Left lung (tissue), 10 donors: Measurements from ENCODE around the gene GBX1. TPM values are rescaled to one million over a fixed set of nuclear protein-coding genes. Genes with fewer than 3 reads are reported as not detected.

Experiments
- ATAC-seq: fragments of 200-7000 bp; cut with Tn5 transposase; one replicate; pipeline ENCODE4 v1.9.1; 2020; ENCODE audit warnings: moderate library complexity
- DNase-seq, 4 donors: peaks; one replicate each; pipeline ENCODE4 v3.0.0-alpha.2; 2013 to 2020
- H3K27ac ChIP-seq, 2 donors: fragments of 200-600 bp; sonication (generic) in 1 of 2; one replicate each; pipeline versions ENCODE4 v1.5.0 to v1.8.0; 2020 to 2021
- H3K27me3 ChIP-seq, 2 donors: fragments of 200-600 bp; sonication (generic) in 1 of 2; one replicate each; pipeline versions ENCODE4 v1.5.0 to v1.8.0; 2020 to 2021
- H3K36me3 ChIP-seq, 2 donors: fragments of 200-600 bp; sonication (generic) in 1 of 2; one replicate each; pipeline versions ENCODE4 v1.5.0 to v1.8.0; 2020 to 2021
- H3K4me1 ChIP-seq, 2 donors: fragments of 200-600 bp; one replicate each; pipeline ENCODE4 v1.8.0; 2021
- H3K4me3 ChIP-seq, 2 donors: fragments of 200-600 bp; sonication (generic) in 1 of 2; one replicate each; pipeline versions ENCODE4 v1.5.0 to v1.8.0; 2020 to 2021; ENCODE audit warnings: mild to moderate bottlenecking in 1 of 2
- H3K9me3 ChIP-seq, 2 donors: fragments of 200-600 bp; sonication (generic) in 1 of 2; one replicate each; pipeline versions ENCODE4 v1.5.0 to v1.8.0; 2020 to 2021
- CTCF ChIP-seq, 2 donors: fragments of 200-600 bp; sonication (generic) in 1 of 2; IDR thresholded peaks; one replicate each; pipeline versions ENCODE4 v1.5.0 to v1.8.0; 2021; ENCODE audit warnings: antibody characterized with exemption in 2 of 2
- intact Hi-C, 2 donors: fragments of 100-400 bp; cut with DNase I; formaldehyde crosslinking; loops; one replicate each; pipeline versions ENCODE4 v1.11.2 to v1.14.2; 2022
- polyA plus RNA-seq, 6 donors: library from polyadenylated mRNA; unstranded; fragments of 120-200 nt; gene quantifications; one replicate each; pipeline ENCODE4 v1.2.1, GENCODE V29; 2013; ENCODE audit not compliant: insufficient read length in 6 of 6
- total RNA-seq, 2 donors: library from RNA; stranded (reverse); fragmentation: NEBNext Ultra II Directional; extraction: Animal tissue kit (Norgen Biotek cat#: 25700); gene quantifications; one replicate each; pipeline ENCODE4 v1.2.1, GENCODE V29; 2021
- donor health status: DM: no; HTN: yes; CAD: no.
- donor health status: DM: no; HTN: no; CAD: no.

The GBX1 gene
- total and polyA plus RNA-seq, 8 donors, result 0.24 to 0.42 (median 0.28) TPM; not detected in 5

DNA sequence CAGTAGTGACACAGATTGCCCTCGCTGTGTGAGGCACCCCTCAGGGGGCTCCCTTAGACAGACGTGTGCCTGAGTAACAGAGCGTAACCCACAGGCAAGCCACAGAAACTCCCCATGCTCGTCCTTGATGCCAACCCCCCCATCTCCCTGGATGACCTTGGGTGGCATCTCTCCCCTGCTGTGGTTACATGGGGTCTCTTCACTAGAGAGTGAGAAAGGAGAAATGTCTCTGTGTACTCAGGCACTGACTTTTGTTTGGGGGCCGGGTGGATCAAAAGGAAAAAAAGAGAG, 20.7 kb upstream of the GBX1 start:
- no peaks in the 10 kb centered on the region for H3K9me3 ChIP-seq
- H3K4me1 ChIP-seq, result no peaks in the 10 kb centered on the region
- no peak for TF ChIP-seq CTCF (IDR thresholded peaks at IDR 0.05)
- H3K4me3 ChIP-seq, result no peak overlapping the region
- no peak for ATAC-seq
- peaks cover 0 to 9% of the 10 kb centered on the region in 2 donors for H3K27me3 ChIP-seq
- no peak overlapping the region for H3K27ac ChIP-seq
- DNase-seq, result no peak
- intact Hi-C loops, result no loop called here
- no peaks in the 10 kb centered on the region for H3K36me3 ChIP-seq

DNA sequence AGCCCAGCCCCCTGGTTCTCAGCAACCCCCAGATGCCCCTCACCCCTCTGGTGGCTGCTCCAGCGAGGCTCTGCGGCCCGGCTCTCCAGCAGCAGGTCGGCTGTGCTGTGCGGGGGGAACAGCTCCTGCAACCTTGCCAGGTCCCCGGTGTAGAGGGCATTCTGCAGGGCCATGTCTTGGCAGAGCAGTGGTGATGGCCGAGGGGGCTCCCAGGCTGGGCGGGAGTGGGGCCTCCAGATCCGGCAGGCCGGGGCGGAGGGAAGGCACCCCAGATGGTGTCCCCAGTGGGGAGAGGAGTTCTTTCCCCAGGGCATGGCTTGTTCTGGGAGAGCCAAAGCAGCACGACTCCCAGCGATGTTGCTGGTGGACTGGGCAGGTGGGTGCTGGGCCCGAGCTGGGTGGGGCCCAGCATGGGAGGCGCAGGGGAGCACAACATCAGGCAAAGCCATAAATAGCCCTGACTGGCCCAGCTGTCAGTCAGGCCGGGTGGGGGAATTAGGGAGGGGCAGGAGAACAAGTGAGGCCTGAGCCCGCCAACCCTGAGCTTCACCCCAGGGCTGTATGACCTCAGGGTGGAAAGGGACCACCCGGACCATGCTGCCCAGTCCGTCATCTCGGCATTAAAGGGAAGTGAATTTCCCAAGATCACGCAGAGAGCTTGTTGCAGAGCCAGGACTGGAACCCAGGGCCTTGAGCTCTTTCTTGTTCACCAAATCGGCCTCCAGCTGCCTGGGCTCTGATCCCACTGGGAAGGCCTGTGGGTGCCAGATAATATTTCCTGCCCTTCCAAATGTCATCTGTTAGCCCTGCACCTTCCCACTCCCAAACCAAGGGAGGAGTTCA, 20.1 kb upstream of the GBX1 start:
- no peak for TF ChIP-seq CTCF (IDR thresholded peaks at IDR 0.05)
- Histone ChIP-seq H3K36me3 (no peaks in the 10 kb centered on the region), H3K4me1 (no peaks in the 10 kb centered on the region), H3K4me3 (no peak overlapping the region), H3K27me3 (peaks cover 0 to 9% of the 10 kb centered on the region in 2 donors), H3K27ac (no peak overlapping the region), H3K9me3 (no peaks in the 10 kb centered on the region)
- DNase-seq (no peak), ATAC-seq (no peak)
- intact Hi-C loops, result no loop called here

GRCh38 chr7:151186640-151187408, 19.3 kb upstream of the GBX1 start, which contains the start of gene ASB10:
ASB10 (minus strand) TSS chr7:151187250; CDS start chr7:151187130, 120 bp downstream.
- Histone ChIP-seq H3K9me3 (no peaks in the 10 kb centered on the region), H3K27me3 (peaks cover 0 to 9% of the 10 kb centered on the region in 2 donors), H3K27ac (no peak within 1 kb of the TSS), H3K36me3 (no peaks in the 10 kb centered on the region), H3K4me3 (no peak within 1 kb of the TSS), H3K4me1 (no peaks in the 10 kb centered on the region)
- no peak for TF ChIP-seq CTCF (IDR thresholded peaks at IDR 0.05)
- DNase-seq (no peak), ATAC-seq (no peak)
- intact Hi-C loops, result no loop called here

GRCh38 chr7:151185762-151186639, 18.5 kb upstream of the GBX1 start:
- DNase-seq, result peak in 1 of 4 donors; percentile 16
- no peaks in the 10 kb centered on the region for H3K36me3 ChIP-seq
- no peak for TF ChIP-seq CTCF (IDR thresholded peaks at IDR 0.05)
- H3K27ac ChIP-seq, result no peak overlapping the region
- H3K4me1 ChIP-seq, result no peaks in the 10 kb centered on the region
- no peak overlapping the region for H3K4me3 ChIP-seq
- no peaks in the 10 kb centered on the region for H3K9me3 ChIP-seq
- peaks cover 0 to 11% of the 10 kb centered on the region in 2 donors for H3K27me3 ChIP-seq
- intact Hi-C loops, result no loop called here
- ATAC-seq, result no peak
